HCT116 (cell line): ENCODE measurements around the gene MYRF.

Experiments used
- CEBPB ChIP-seq: IDR thresholded peaks from 2 replicates; pipeline ENCODE4 v1.6.1; 2012; ENCODE audit warnings: low read depth
- CTCF ChIP-seq, 3 experiments: fragments of 200-600 bp in 1 of 3; sonication (generic) in 1 of 3; IDR thresholded peaks in 2 of 3; conservative IDR thresholded peaks in 1 of 3; 2 replicates each; pipeline ENCODE4 v1.5.1; 2012 to 2017; ENCODE audit warnings: low read depth in 2 of 3, low read length in 2 of 3, antibody characterized with exemption in 1 of 3, borderline replicate concordance in 1 of 3, control low read depth in 1 of 3, mild to moderate bottlenecking in 1 of 3, mixed read lengths in 1 of 3, mixed run types in 1 of 3, moderate library complexity in 1 of 3; ENCODE audit not compliant: insufficient read depth in 1 of 3
- EZH2 ChIP-seq: fragments of 200-600 bp; sonication (generic); IDR thresholded peaks from 2 replicates; pipeline ENCODE4 v1.6.1; 2017; ENCODE audit warnings: antibody characterized with exemption, mixed run types
- EZH2phosphoT487 ChIP-seq: fragments of 200-600 bp; IDR thresholded peaks from 2 replicates; pipeline ENCODE4 v1.6.1; 2018; ENCODE audit warnings: antibody characterized with exemption, borderline replicate concordance
- POLR2A ChIP-seq: IDR thresholded peaks from 2 replicates; pipeline ENCODE4 v1.7.0; 2011; ENCODE audit warnings: borderline replicate concordance; ENCODE audit not compliant: insufficient read depth, insufficient read length; ENCODE audit errors: extremely low read depth
- POLR2AphosphoS5 ChIP-seq: IDR thresholded peaks from 2 replicates; pipeline ENCODE4 v1.6.1; 2011; ENCODE audit warnings: mild to moderate bottlenecking, low read depth, low read length, moderate library complexity
- RAD21 ChIP-seq: IDR thresholded peaks from 2 replicates; pipeline ENCODE4 v1.6.1; 2012; ENCODE audit warnings: low read depth, mild to moderate bottlenecking
- SIN3A ChIP-seq: IDR thresholded peaks from 2 replicates; pipeline ENCODE4 v1.6.1; 2012; ENCODE audit warnings: low read depth
- ZFX ChIP-seq: fragments of 450-650 bp; IDR thresholded peaks from 2 replicates; pipeline ENCODE4 v1.6.1; 2017
- ZNF274 ChIP-seq: fragments of 200-500 bp; sonication (Bioruptor generic); IDR thresholded peaks from 2 replicates; pipeline ENCODE4 v1.6.1; 2014; ENCODE audit warnings: mild to moderate bottlenecking, low read depth, low read length, inconsistent platforms

- no peak for TF ChIP-seq EZH2
- no peak for TF ChIP-seq CTCF (IDR thresholded peaks at IDR 0.05 in 2 of 3, conservative IDR thresholded peaks at IDR 0.05 in 1 of 3; ENCODE audit: borderline replicate concordance in 1 of 3, insufficient read depth in 1 of 3, low read depth in 2 of 3, low read length in 2 of 3)
- no peak for TF ChIP-seq POLR2A
- TF ChIP-seq ZNF274 = no peak
- TF ChIP-seq CEBPB = no peak
- TF ChIP-seq POLR2AphosphoS5 = no peak
- no peak for TF ChIP-seq SIN3A
- no peak for TF ChIP-seq RAD21
- no peak for TF ChIP-seq EZH2phosphoT487
- TF ChIP-seq ZFX = no peak
These were observed 20.3 kb upstream of the MYRF start for GRCh38 chr11:61731952-61732675.
